Measurements from ENCODE around the gene MCTP1. TPM values are rescaled to one million over a fixed set of nuclear protein-coding genes. Genes with fewer than 3 reads are reported as not detected.
"Not testable (repeated sequence)": the region's sequence is repeated elsewhere in the genome, so short reads cannot be mapped to it uniquely, and the experiment has no call there.

MCTP1 gene
- total RNA-seq, 1 experiment from 2014 or later, result 2.5 TPM

- Histone ChIP-seq H2BK5ac (ENCODE audit: insufficient read length, low read length) (no peak overlapping the region), H3K56ac (ENCODE audit: insufficient read length, low read depth, low read length) (no peak overlapping the region), H3K79me1 (ENCODE audit: insufficient read depth, low read depth, low read length, poor library complexity, severe bottlenecking) (no peaks in the 10 kb centered on the region), H4K5ac (ENCODE audit: insufficient read length, low read depth, low read length) (no peak overlapping the region), H3K9ac (ENCODE audit: extremely low read depth, insufficient read length, low read length) (no peak overlapping the region), H3K23me2 (ENCODE audit: insufficient read length, low read depth, low read length, poor library complexity, severe bottlenecking) (no peaks in the 10 kb centered on the region), H3K4me1 (ENCODE audit: insufficient read depth, low read length) (no peaks in the 10 kb centered on the region), H4K8ac (replicated peaks; ENCODE audit: insufficient read length, low read depth, low read length) (no peak overlapping the region), H3K4ac (ENCODE audit: low read depth, low read length) (no peak overlapping the region), H2BK120ac (ENCODE audit: low read depth, low read length, poor library complexity, severe bottlenecking) (no peak overlapping the region), H3K23ac (ENCODE audit: insufficient read length, low read depth, low read length) (no peak overlapping the region), H2BK15ac (ENCODE audit: low read depth, low read length) (no peak overlapping the region), H2BK20ac (ENCODE audit: low read depth, low read length, poor library complexity, severe bottlenecking) (no peak overlapping the region), H3K4me2 (ENCODE audit: insufficient read depth, insufficient read length, low read length) (no peak overlapping the region), H2AFZ (ENCODE audit: low read length) (no peak overlapping the region), H2BK12ac (ENCODE audit: insufficient read length, low read depth, low read length) (no peak overlapping the region), H2AK5ac (ENCODE audit: insufficient read length, low read length) (no peak overlapping the region), H3T11ph (ENCODE audit: low read length) (no peak overlapping the region), H4K91ac (ENCODE audit: insufficient read length, low read depth, low read length) (no peak overlapping the region), H3K14ac (ENCODE audit: insufficient read depth, low read length) (no peak overlapping the region), H3K18ac (ENCODE audit: insufficient read length, low read depth, low read length) (no peak overlapping the region), H3K79me2 (ENCODE audit: insufficient read depth, low read length) (no peaks in the 10 kb centered on the region), H3K9me3 (ENCODE audit: control insufficient read depth, low read depth, low read length) (no peaks in the 10 kb centered on the region), H3K27ac (ENCODE audit: insufficient read length, low read depth, low read length) (no peak overlapping the region), H4K20me1 (ENCODE audit: control insufficient read depth, insufficient read depth, insufficient read length) (no peaks in the 10 kb centered on the region), H3K27me3 (ENCODE audit: insufficient read depth, low read length) (no peaks in the 10 kb centered on the region)
- H3K4me1 Mint-ChIP-seq, result peaks cover 0 to 4% of the 10 kb centered on the region in 2 experiments; a peak in 3 of 4 replicates
- no peak overlapping the region for H3K27ac Mint-ChIP-seq
- WGBS (ENCODE audit: extremely low coverage, insufficient read length, low lambda C conversion rate), result no CpG with 5 or more reads among the region's 2 CpGs
- peak; percentile 72 for TF ChIP-seq CTCF (conservative IDR thresholded peaks at IDR 0.05)
- no peaks in the 10 kb centered on the region for H3K36me3 Mint-ChIP-seq (ENCODE audit: insufficient read depth in 1 of 3, low read depth in 3 of 3)
- 0 out of 2 replicates have a peak, but pooled peaks cover 1% of the 10 kb centered on the region for H3K27me3 Mint-ChIP-seq (ENCODE audit: low read depth)
- no peak for DNase-seq
- H3K9me3 Mint-ChIP-seq, result no peaks in the 10 kb centered on the region
- no peak overlapping the region for H3K4me3 Mint-ChIP-seq
Measured at GRCh38 chr5:94830520-94830919, 454.4 kb downstream of the MCTP1 start.

- H2BK20ac ChIP-seq (ENCODE audit: low read depth, low read length, poor library complexity, severe bottlenecking); H3K23me2 ChIP-seq (ENCODE audit: insufficient read length, low read depth, low read length, poor library complexity, severe bottlenecking); H3K4me3 Mint-ChIP-seq; H3K14ac ChIP-seq (ENCODE audit: insufficient read depth, low read length); H2BK12ac ChIP-seq (ENCODE audit: insufficient read length, low read depth, low read length); H3K18ac ChIP-seq (ENCODE audit: insufficient read length, low read depth, low read length); H3K23ac ChIP-seq (ENCODE audit: insufficient read length, low read depth, low read length); H4K91ac ChIP-seq (ENCODE audit: insufficient read length, low read depth, low read length); H4K8ac ChIP-seq (replicated peaks; ENCODE audit: insufficient read length, low read depth, low read length); H3K27me3 ChIP-seq (ENCODE audit: insufficient read depth, low read length); H3K36me3 Mint-ChIP-seq (ENCODE audit: insufficient read depth in 1 of 3, low read depth in 3 of 3); H3K79me1 ChIP-seq (ENCODE audit: insufficient read depth, low read depth, low read length, poor library complexity, severe bottlenecking); H2BK15ac ChIP-seq (ENCODE audit: low read depth, low read length); H4K5ac ChIP-seq (ENCODE audit: insufficient read length, low read depth, low read length); H2BK120ac ChIP-seq (ENCODE audit: low read depth, low read length, poor library complexity, severe bottlenecking); H3K4me2 ChIP-seq (ENCODE audit: insufficient read depth, insufficient read length, low read length); H2AK5ac ChIP-seq (ENCODE audit: insufficient read length, low read length); H3T11ph ChIP-seq (ENCODE audit: low read length); H3K9ac ChIP-seq (ENCODE audit: extremely low read depth, insufficient read length, low read length); H3K9me3 Mint-ChIP-seq; H2AFZ ChIP-seq (ENCODE audit: low read length); H3K4me1 Mint-ChIP-seq; H3K27ac Mint-ChIP-seq; H4K20me1 ChIP-seq (ENCODE audit: control insufficient read depth, insufficient read depth, insufficient read length); H2BK5ac ChIP-seq (ENCODE audit: insufficient read length, low read length); H3K27ac ChIP-seq (ENCODE audit: insufficient read length, low read depth, low read length); H3K79me2 ChIP-seq (ENCODE audit: insufficient read depth, low read length); H3K4me1 ChIP-seq (ENCODE audit: insufficient read depth, low read length); H3K27me3 Mint-ChIP-seq (ENCODE audit: low read depth); H3K9me3 ChIP-seq (ENCODE audit: control insufficient read depth, low read depth, low read length); H3K4ac ChIP-seq (ENCODE audit: low read depth, low read length); DNase-seq; H3K56ac ChIP-seq (ENCODE audit: insufficient read length, low read depth, low read length): not testable (repeated sequence)
- WGBS (ENCODE audit: extremely low coverage, insufficient read length, low lambda C conversion rate), result no CpG with 5 or more reads among the region's 5 CpGs
Measured at GRCh38 chr5:94828222-94828621, 456.7 kb downstream of the MCTP1 start.

Measured in H9 (cell line).